H1 (cell line): ENCODE measurements around the gene DYSF. TPM values are rescaled to one million over a fixed set of nuclear protein-coding genes. Genes with fewer than 3 reads are reported as not detected.

Source experiments
- CTCF ChIA-PET: fragments of 300-600 bp; sonication (Branson Sonifier 250); formaldehyde crosslinking; loops from one replicate; lab custom pipeline; 2021; ENCODE audit not compliant: partially characterized antibody; lab: Charles Lee
- POLR2A ChIA-PET: fragments of 300-600 bp; sonication (Branson Sonifier 250); formaldehyde crosslinking; loops from one replicate; lab custom pipeline; 2021; ENCODE audit warnings: inconsistent platforms; ENCODE audit not compliant: partially characterized antibody; lab: Charles Lee
- DNase-seq, 2 experiments: peaks; one replicate each; pipeline versions ENCODE4 v3.0.0 to v3.0.0-alpha.2; 2010 to 2022; ENCODE audit warnings: low spot score in 2 of 2, low read depth in 1 of 2, mixed read lengths in 1 of 2
- FAIRE-seq: peaks from 2 replicates; lab custom pipeline; 2011; peaks lifted over from hg19 to GRCh38; lab: Jason Lieb, UNC
- H2AFZ ChIP-seq: 2 replicates; pipeline ENCODE4 v1.8.1; 2012; ENCODE audit warnings: low read length, inconsistent platforms
- H2AK5ac ChIP-seq: 2 replicates; pipeline ENCODE4 v1.6.1; 2013; ENCODE audit warnings: low read depth, low read length
- H2BK120ac ChIP-seq: replicated peaks from 2 replicates; pipeline ENCODE3; 2013; ENCODE audit warnings: low read depth, low read length, inconsistent platforms
- H2BK12ac ChIP-seq: 2 replicates; pipeline ENCODE4 v1.6.1; 2013; ENCODE audit warnings: low read depth, low read length
- H2BK15ac ChIP-seq: 2 replicates; pipeline ENCODE4 v1.6.1; 2013; ENCODE audit warnings: low read length
- H2BK20ac ChIP-seq: 2 replicates; pipeline ENCODE4 v1.6.1; 2013; ENCODE audit warnings: low read length
- H2BK5ac ChIP-seq: 2 replicates; pipeline ENCODE4 v1.6.1; 2013; ENCODE audit warnings: low read depth, low read length
- H3K14ac ChIP-seq: 2 replicates; pipeline ENCODE4 v1.6.1; 2013; ENCODE audit warnings: inconsistent platforms; ENCODE audit not compliant: insufficient read length
- H3K18ac ChIP-seq: 2 replicates; pipeline ENCODE4 v1.6.1; 2013; ENCODE audit warnings: low read length; ENCODE audit errors: extremely low read depth
- H3K23ac ChIP-seq: 2 replicates; pipeline ENCODE4 v1.6.1; 2013; ENCODE audit warnings: inconsistent platforms; ENCODE audit not compliant: insufficient read length
- H3K23me2 ChIP-seq: 2 replicates; pipeline ENCODE4 v1.6.1; 2013; ENCODE audit warnings: low read depth, low read length
- H3K27ac ChIP-seq: 2 replicates; pipeline ENCODE4 v1.6.1; 2011; ENCODE audit warnings: low read depth, low read length, inconsistent platforms
- H3K27me3 ChIP-seq, 4 experiments: replicated peaks in 1 of 4; 1 replicate in 1 of 4; 2 replicates in 3 of 4; pipeline versions ENCODE4 v1.6.1 to v1.8.1; 2011 to 2013; ENCODE audit warnings: low read length in 3 of 4, mild to moderate bottlenecking in 3 of 4, inconsistent platforms in 2 of 4, mixed read lengths in 2 of 4, moderate library complexity in 1 of 4; ENCODE audit not compliant: control insufficient read depth in 3 of 4, insufficient read depth in 3 of 4; ENCODE audit errors: extremely low read depth in 1 of 4
- H3K36me3 ChIP-seq, 4 experiments: 2 replicates each; pipeline versions ENCODE4 v1.6.1 to v1.8.1; 2011 to 2013; ENCODE audit warnings: mild to moderate bottlenecking in 4 of 4, low read length in 3 of 4, moderate library complexity in 2 of 4, control low read depth in 1 of 4, inconsistent platforms in 1 of 4; ENCODE audit not compliant: insufficient read depth in 4 of 4, control insufficient read depth in 2 of 4
- H3K4ac ChIP-seq: replicated peaks from 2 replicates; pipeline ENCODE3; 2013; ENCODE audit warnings: low read length, low read depth, mixed read lengths, inconsistent platforms; ENCODE audit not compliant: insufficient read length
- H3K4me1 ChIP-seq, 4 experiments: replicated peaks in 1 of 4; 1 replicate in 1 of 4; 2 replicates in 3 of 4; pipeline versions ENCODE4 v1.6.1 to v1.8.1; 2011 to 2013; ENCODE audit warnings: low read length in 3 of 4, inconsistent platforms in 2 of 4, mixed read lengths in 1 of 4; ENCODE audit not compliant: insufficient read depth in 4 of 4, control insufficient read depth in 3 of 4
- H3K4me2 ChIP-seq, 2 experiments: 2 replicates each; pipeline versions ENCODE4 v1.6.1 to v1.8.1; 2011 to 2013; ENCODE audit warnings: low read depth in 2 of 2, low read length in 2 of 2, control low read depth in 1 of 2, inconsistent platforms in 1 of 2, mild to moderate bottlenecking in 1 of 2; ENCODE audit not compliant: insufficient read depth in 1 of 2
- H3K4me3 ChIP-seq, 4 experiments: fragments of 200-600, 300-600 bp in 1 of 4; sonication (generic), shearing (Covaris generic), sonication (Bioruptor Twin) in 1 of 4; 2 replicates each; pipeline versions ENCODE4 v1.5.1 to v1.8.1; 2011 to 2016; ENCODE audit warnings: low read length in 4 of 4, low read depth in 3 of 4, control low read depth in 2 of 4, inconsistent platforms in 2 of 4, mild to moderate bottlenecking in 2 of 4, mixed read lengths in 1 of 4, moderate library complexity in 1 of 4; ENCODE audit not compliant: insufficient read depth in 2 of 4; ENCODE audit errors: extremely low read depth in 1 of 4
- H3K56ac ChIP-seq: replicated peaks from 2 replicates; pipeline ENCODE3; 2013; ENCODE audit warnings: low read depth, mild to moderate bottlenecking, mixed read lengths, low read length, inconsistent platforms; ENCODE audit not compliant: insufficient read length
- H3K79me1 ChIP-seq: 2 replicates; pipeline ENCODE4 v1.6.1; 2013; ENCODE audit warnings: low read depth, low read length, control low read depth
- H3K79me2 ChIP-seq, 2 experiments: 2 replicates each; pipeline versions ENCODE4 v1.6.1 to v1.8.1; 2012 to 2013; ENCODE audit warnings: low read length in 2 of 2, mild to moderate bottlenecking in 2 of 2, inconsistent platforms in 1 of 2; ENCODE audit not compliant: insufficient read depth in 2 of 2, control insufficient read depth in 1 of 2
- H3K9ac ChIP-seq, 4 experiments: replicated peaks in 1 of 4; 1 replicate in 1 of 4; 2 replicates in 3 of 4; pipeline versions ENCODE4 v1.6.1 to v1.8.1; 2011 to 2013; ENCODE audit warnings: low read depth in 3 of 4, low read length in 3 of 4, control low read depth in 2 of 4, mild to moderate bottlenecking in 2 of 4, moderate library complexity in 2 of 4, inconsistent platforms in 1 of 4; ENCODE audit errors: extremely low read depth in 1 of 4
- H3K9me3 ChIP-seq, 2 experiments: 2 replicates each; pipeline versions ENCODE4 v1.6.1 to v1.8.1; 2012 to 2013; ENCODE audit warnings: mild to moderate bottlenecking in 2 of 2, moderate library complexity in 2 of 2, control low read depth in 1 of 2, inconsistent platforms in 1 of 2, low read depth in 1 of 2, low read length in 1 of 2, mixed read lengths in 1 of 2; ENCODE audit not compliant: insufficient read depth in 2 of 2
- H4K20me1 ChIP-seq, 2 experiments: replicated peaks in 1 of 2; 2 replicates each; pipeline versions ENCODE3 to v1.8.1; 2011 to 2013; ENCODE audit warnings: inconsistent platforms in 2 of 2, low read length in 2 of 2, mild to moderate bottlenecking in 1 of 2; ENCODE audit not compliant: insufficient read depth in 2 of 2, control insufficient read depth in 1 of 2
- H4K5ac ChIP-seq: 2 replicates; pipeline ENCODE4 v1.6.1; 2013; ENCODE audit warnings: low read length, low read depth, mixed read lengths, inconsistent platforms; ENCODE audit not compliant: insufficient read length
- H4K8ac ChIP-seq: 2 replicates; pipeline ENCODE4 v1.8.0; 2013; ENCODE audit warnings: mild to moderate bottlenecking, moderate library complexity, low read length, inconsistent platforms; ENCODE audit not compliant: insufficient read depth; ENCODE audit errors: extremely low read depth
- H4K91ac ChIP-seq: replicated peaks from 2 replicates; pipeline ENCODE3; 2013; ENCODE audit warnings: low read length, mixed read lengths, inconsistent platforms; ENCODE audit not compliant: insufficient read length
- CHD2 ChIP-seq: IDR thresholded peaks from 2 replicates; pipeline ENCODE4 v1.6.1; 2012; ENCODE audit warnings: low read length, improper control_type of control experiment
- EP300 ChIP-seq, 2 experiments: IDR thresholded peaks; 1 replicate in 1 of 2; 2 replicates in 1 of 2; pipeline ENCODE4 v1.6.1; 2011 to 2012; ENCODE audit warnings: low read depth in 2 of 2, low read length in 2 of 2, mild to moderate bottlenecking in 2 of 2, borderline replicate concordance in 1 of 2, inconsistent platforms in 1 of 2, moderate library complexity in 1 of 2
- HDAC2 ChIP-seq, 2 experiments: fragments of 300-600 bp in 1 of 2; sonication (generic) in 1 of 2; IDR thresholded peaks; 2 replicates each; pipeline ENCODE4 v1.6.1; 2011 to 2012; ENCODE audit warnings: low read depth in 2 of 2, low read length in 2 of 2, mild to moderate bottlenecking in 2 of 2, moderate library complexity in 2 of 2, borderline replicate concordance in 1 of 2, inconsistent platforms in 1 of 2
- JUND ChIP-seq: IDR thresholded peaks from 2 replicates; pipeline ENCODE4 v1.6.1; 2011; ENCODE audit warnings: mild to moderate bottlenecking, improper control_type of control experiment, low read length
- KDM1A ChIP-seq: fragments of 200-600, 300-600 bp; sonication (generic); IDR thresholded peaks from 2 replicates; pipeline ENCODE4 v1.7.1; 2016; ENCODE audit warnings: mild to moderate bottlenecking, low read length, borderline replicate concordance
- KDM4A ChIP-seq: IDR thresholded peaks from one replicate; pipeline ENCODE4 v1.7.1; 2012; ENCODE audit warnings: low read depth, mild to moderate bottlenecking, moderate library complexity, low read length, inconsistent platforms; ENCODE audit not compliant: severe bottlenecking
- RNF2 ChIP-seq: fragments of 200-900, 300-1000 bp; sonication (generic); IDR thresholded peaks from 2 replicates; pipeline ENCODE4 v1.7.1; 2016; ENCODE audit warnings: borderline replicate concordance, low read depth, mild to moderate bottlenecking, antibody characterized with exemption, low read length; ENCODE audit not compliant: poor library complexity, severe bottlenecking; ENCODE audit errors: missing control alignments
- SP1 ChIP-seq: IDR thresholded peaks from 2 replicates; pipeline ENCODE4 v1.6.1; 2011; ENCODE audit warnings: low read depth, low read length
- TAF1 ChIP-seq: IDR thresholded peaks from 2 replicates; pipeline ENCODE4 v1.6.1; 2011; ENCODE audit warnings: mild to moderate bottlenecking, low read depth, low read length
- WGBS, 2 experiments: shearing (Covaris generic) in 1 of 2; methylation state at CpG; one replicate each; pipeline versions ENCODE4 v1.1.6 to v1.1.7; 2013 to 2015; ENCODE audit warnings: low lambda C conversion rate in 2 of 2, mixed read lengths in 2 of 2, inconsistent platforms in 1 of 2, low coverage in 1 of 2, missing lambda C conversion rate in 1 of 2; ENCODE audit not compliant: insufficient replicate concordance in 2 of 2, insufficient coverage in 1 of 2, insufficient read length in 1 of 2; ENCODE audit errors: extremely low coverage in 1 of 2, missing lambda C conversion rate in 1 of 2; 5-methylcytosine and 5-hydroxymethylcytosine counted together
- polyA plus RNA-seq, 7 experiments: library from polyadenylated mRNA; depleted of rRNA in 3 of 7; stranded (reverse) in 5 of 7; unstranded in 2 of 7; fragments of >200 nt in 5 of 7; fragments of 200-250 nt in 2 of 7; gene quantifications; 1 replicate in 5 of 7; 2 replicates in 1 of 7; 4 replicates in 1 of 7; pipeline versions ENCODE4 v1.2.1 to v1.2.3, GENCODE V29; 2011 to 2013; ENCODE audit warnings: missing spikeins in 2 of 7, mixed read lengths in 2 of 7
- total RNA-seq: library from RNA; stranded (reverse); fragmentation: NEBNext Ultra II Directional; extraction: Animal tissue kit (Norgen Biotek cat#: 25700); gene quantifications from 2 replicates; pipeline ENCODE4 v1.2.1, GENCODE V29; 2021

The DYSF gene
- total and polyA plus RNA-seq, 2 of the 8 experiments (the other 6 are each of a cell fraction or from before 2014, with no cell fraction given): 5.8 to 7.1 TPM

GRCh38 chr2:71504611-71505010 lies 51.2 kb downstream of the DYSF start:
- no peak overlapping the region for H3K4me3 ChIP-seq
- H3K14ac ChIP-seq: no peak overlapping the region
- ChIA-PET CTCF (interaction anchor here (0.6 to 12.6 kb wide), 5 partner anchors 9 to 148 kb away, joined by 3 to 238 read pairs (median 15); partner anchors contain the start of gene DYSF), POLR2A (interaction anchor here (0.9 kb wide), 1 partner anchor 51 kb away, joined by 3 read pairs; the partner anchor contains the start of gene DYSF)
- H2AFZ ChIP-seq: no peak overlapping the region
- no peaks in the 10 kb centered on the region for H3K27me3 ChIP-seq
- no peak overlapping the region for H4K91ac ChIP-seq
- DNase-seq (no peak), FAIRE-seq (no peak)
- peak overlapping the region; percentile 83 for H4K8ac ChIP-seq
- peaks cover 0 to 6% (median under 1%) of the 10 kb centered on the region in 4 experiments; a peak in 4 of 7 replicates for H3K4me1 ChIP-seq
- H3K23me2 ChIP-seq: no peaks in the 10 kb centered on the region; the same call in 1 of the 2 replicates
- no peak overlapping the region for H2BK20ac ChIP-seq
- no peak overlapping the region for H4K5ac ChIP-seq
- TF ChIP-seq CHD2: no peak
- TF ChIP-seq KDM1A: no peak
- no peak for TF ChIP-seq SP1
- TF ChIP-seq RNF2: no peak
- no peak for TF ChIP-seq KDM4A
- no peak for TF ChIP-seq HDAC2 (IDR thresholded peaks at IDR 0.05; ENCODE audit: borderline replicate concordance in 1 of 2, low read depth in 2 of 2, low read length in 2 of 2)
- TF ChIP-seq TAF1: no peak
- TF ChIP-seq JUND: no peak
- no peak for TF ChIP-seq EP300 (IDR thresholded peaks at IDR 0.05; ENCODE audit: borderline replicate concordance in 1 of 2, low read depth in 2 of 2, low read length in 2 of 2)
- no peak overlapping the region for H3K23ac ChIP-seq
- H2BK12ac ChIP-seq: no peak overlapping the region
- H3K79me2 ChIP-seq: no peaks in the 10 kb centered on the region
- H3K9ac ChIP-seq: no peak overlapping the region
- no peak overlapping the region for H3K4me2 ChIP-seq
- H3K18ac ChIP-seq: no peak overlapping the region
- H3K27ac ChIP-seq: no peak overlapping the region
- H3K36me3 ChIP-seq: no peaks in the 10 kb centered on the region
- no peaks in the 10 kb centered on the region for H3K79me1 ChIP-seq
- WGBS, 2 experiments: 83% methylated on average over 7 of the region's 7 CpGs; no CpG with 5 or more reads in 1 of the 2 experiments
- H3K56ac ChIP-seq: no peak overlapping the region
- no peak overlapping the region for H2BK120ac ChIP-seq
- no peaks in the 10 kb centered on the region for H4K20me1 ChIP-seq
- H3K9me3 ChIP-seq: no peaks in the 10 kb centered on the region
- no peak overlapping the region for H3K4ac ChIP-seq
- H2BK15ac ChIP-seq: no peak overlapping the region
- no peak overlapping the region for H2BK5ac ChIP-seq
- H2AK5ac ChIP-seq: no peak overlapping the region
